Measurements from ENCODE around the gene SMPDL3B. TPM values are rescaled to one million over a fixed set of nuclear protein-coding genes. Genes with fewer than 3 reads are reported as not detected.

The SMPDL3B gene
- total RNA-seq, 4 donors from 2014 or later = 0.48 to 3.2 (median 1.7) TPM

- no peak overlapping the region for H3K4me3 ChIP-seq
- TF ChIP-seq POLR2A (IDR thresholded peaks at IDR 0.05) (no peak), POLR2AphosphoS5 (IDR thresholded peaks at IDR 0.05) (no peak), EP300 (IDR thresholded peaks at IDR 0.05) (no peak), CTCF (IDR thresholded peaks at IDR 0.05) (no peak)
- WGBS = 85% methylated on average over 7 of the region's 8 CpGs
- no peaks in the 10 kb centered on the region for H3K27me3 ChIP-seq
- H3K9me3 ChIP-seq = no peaks in the 10 kb centered on the region
- DNase-seq (ENCODE audit: low spot score in 2 of 2) = no peak
- H3K27ac ChIP-seq = no peak overlapping the region
- H3K4me1 ChIP-seq = no peaks in the 10 kb centered on the region
- no peaks in the 10 kb centered on the region for H3K36me3 ChIP-seq
These were observed 14.2 kb downstream of the SMPDL3B start for GRCh38 chr1:27949027-27949426.

- Histone ChIP-seq H3K4me3 (no peak overlapping the region), H3K9me3 (no peaks in the 10 kb centered on the region), H3K36me3 (no peaks in the 10 kb centered on the region), H3K4me1 (no peaks in the 10 kb centered on the region), H3K27me3 (no peaks in the 10 kb centered on the region), H3K27ac (no peak overlapping the region)
- 53% methylated on average over 3 of the region's 3 CpGs for WGBS
- DNase-seq (ENCODE audit: low spot score in 2 of 2) = no peak
- TF ChIP-seq CTCF (IDR thresholded peaks at IDR 0.05) (no peak), POLR2A (IDR thresholded peaks at IDR 0.05) (no peak), POLR2AphosphoS5 (IDR thresholded peaks at IDR 0.05) (no peak), EP300 (IDR thresholded peaks at IDR 0.05) (no peak)
These were observed 16.6 kb downstream of the SMPDL3B start for GRCh38 chr1:27951396-27951795.

GRCh38 chr1:27952147-27952546 lies 17.3 kb downstream of the SMPDL3B start:
- DNase-seq (ENCODE audit: low spot score in 2 of 2) = no peak
- Histone ChIP-seq H3K27ac (no peak overlapping the region), H3K9me3 (no peaks in the 10 kb centered on the region), H3K36me3 (no peaks in the 10 kb centered on the region), H3K27me3 (no peaks in the 10 kb centered on the region), H3K4me1 (no peaks in the 10 kb centered on the region), H3K4me3 (no peak overlapping the region)
- no peak for TF ChIP-seq EP300 (IDR thresholded peaks at IDR 0.05)
- no peak for TF ChIP-seq POLR2A (IDR thresholded peaks at IDR 0.05)
- TF ChIP-seq CTCF (IDR thresholded peaks at IDR 0.05) = no peak
- no peak for TF ChIP-seq POLR2AphosphoS5 (IDR thresholded peaks at IDR 0.05)
- 43% methylated on average over 3 of the region's 3 CpGs for WGBS

GRCh38 chr1:27954186-27954585 lies 19.4 kb downstream of the SMPDL3B start:
- no peak overlapping the region for H3K27ac ChIP-seq
- TF ChIP-seq POLR2A (IDR thresholded peaks at IDR 0.05) (no peak), EP300 (IDR thresholded peaks at IDR 0.05) (no peak)
- H3K27me3 ChIP-seq = no peaks in the 10 kb centered on the region
- WGBS = 91% methylated on average over 10 of the region's 10 CpGs
- H3K4me3 ChIP-seq = no peak overlapping the region
- DNase-seq (ENCODE audit: low spot score in 2 of 2) = no peak
- peaks cover 8% of the 10 kb centered on the region for H3K4me1 ChIP-seq
- H3K9me3 ChIP-seq = no peaks in the 10 kb centered on the region
- no peaks in the 10 kb centered on the region for H3K36me3 ChIP-seq

GRCh38 chr1:27955076-27955475 lies 20.3 kb downstream of the SMPDL3B start:
- TF ChIP-seq POLR2A (IDR thresholded peaks at IDR 0.05) (no peak), CTCF (IDR thresholded peaks at IDR 0.05) (no peak), POLR2AphosphoS5 (IDR thresholded peaks at IDR 0.05) (no peak), EP300 (IDR thresholded peaks at IDR 0.05) (no peak)
- H3K4me1 ChIP-seq = peaks cover 14% of the 10 kb centered on the region
- no peak overlapping the region for H3K4me3 ChIP-seq
- DNase-seq (ENCODE audit: low spot score in 2 of 2) = no peak
- H3K9me3 ChIP-seq = no peaks in the 10 kb centered on the region
- no peaks in the 10 kb centered on the region for H3K27me3 ChIP-seq
- H3K27ac ChIP-seq = no peak overlapping the region
- 79% methylated on average over 5 of the region's 6 CpGs for WGBS
- H3K36me3 ChIP-seq = no peaks in the 10 kb centered on the region

GRCh38 chr1:27956761-27957160 lies 22.0 kb downstream of the SMPDL3B start:
- H3K9me3 ChIP-seq = no peaks in the 10 kb centered on the region
- H3K27me3 ChIP-seq = no peaks in the 10 kb centered on the region
- H3K27ac ChIP-seq = no peak overlapping the region
- DNase-seq (ENCODE audit: low spot score in 2 of 2) = no peak
- no peak overlapping the region for H3K4me3 ChIP-seq
- H3K4me1 ChIP-seq = peaks cover 31% of the 10 kb centered on the region
- H3K36me3 ChIP-seq = no peaks in the 10 kb centered on the region
- no peak for TF ChIP-seq CTCF (IDR thresholded peaks at IDR 0.05)
- TF ChIP-seq POLR2AphosphoS5 (IDR thresholded peaks at IDR 0.05) = no peak
- TF ChIP-seq POLR2A (IDR thresholded peaks at IDR 0.05) = no peak
- 82% methylated on average over 6 of the region's 6 CpGs for WGBS
